DND-41 (cell line): Measurements from ENCODE around the gene PPIL6.

Experiments
- ATAC-seq: fragments of 200-7000 bp; cut with Tn5 transposase; 3 replicates; pipeline ENCODE4 v1.9.1; 2021; ENCODE audit warnings: low read depth; ENCODE audit not compliant: insufficient read depth
- DNase-seq: peaks from one replicate; pipeline ENCODE4 v3.0.0-alpha.2; 2020
- H2AFZ ChIP-seq: 2 replicates; pipeline ENCODE4 v1.6.0; 2012; ENCODE audit warnings: low read depth, low read length
- H3K27ac ChIP-seq: 2 replicates; pipeline ENCODE4 v1.5.1; 2012; ENCODE audit warnings: low read length, inconsistent platforms
- H3K27me3 ChIP-seq: fragments of 200-600 bp; sonication (generic); 2 replicates; pipeline ENCODE4 v1.6.0; 2012; ENCODE audit warnings: low read length, mild to moderate bottlenecking, inconsistent platforms; ENCODE audit not compliant: insufficient read depth, poor library complexity
- H3K36me3 ChIP-seq: 2 replicates; pipeline ENCODE4 v1.5.1; 2012; ENCODE audit warnings: low read length, inconsistent platforms; ENCODE audit not compliant: insufficient read depth
- H3K4me1 ChIP-seq: 2 replicates; pipeline ENCODE4 v1.5.1; 2012; ENCODE audit warnings: mild to moderate bottlenecking, low read length; ENCODE audit not compliant: insufficient read depth
- H3K4me2 ChIP-seq: 2 replicates; pipeline ENCODE4 v1.6.0; 2012; ENCODE audit warnings: mild to moderate bottlenecking, moderate library complexity, low read length, inconsistent platforms; ENCODE audit not compliant: insufficient read depth
- H3K4me3 ChIP-seq, 2 experiments: fragments of 200-600 bp in 1 of 2; shearing (Covaris generic) in 1 of 2; 2 replicates each; pipeline ENCODE4 v1.5.1; 2012 to 2016; ENCODE audit warnings: inconsistent platforms in 2 of 2, low read length in 2 of 2, mild to moderate bottlenecking in 2 of 2, low read depth in 1 of 2, moderate library complexity in 1 of 2
- H3K79me2 ChIP-seq: 2 replicates; pipeline ENCODE4 v1.6.0; 2012; ENCODE audit warnings: low read length, inconsistent platforms; ENCODE audit not compliant: insufficient read depth
- H3K9ac ChIP-seq: 2 replicates; pipeline ENCODE4 v1.6.0; 2012; ENCODE audit warnings: low read depth, mild to moderate bottlenecking, inconsistent platforms, low read length, moderate library complexity
- H3K9me3 ChIP-seq: 2 replicates; pipeline ENCODE4 v1.5.1; 2012; ENCODE audit warnings: low read length, moderate library complexity, mild to moderate bottlenecking, inconsistent platforms; ENCODE audit not compliant: insufficient read depth, severe bottlenecking
- H4K20me1 ChIP-seq: 2 replicates; pipeline ENCODE4 v1.6.0; 2012; ENCODE audit warnings: low read length; ENCODE audit not compliant: insufficient read depth
- EZH2 ChIP-seq: IDR thresholded peaks from 3 replicates; pipeline ENCODE4 v1.6.1; 2012; ENCODE audit warnings: borderline replicate concordance, low read depth, mild to moderate bottlenecking, moderate library complexity, low read length, inconsistent platforms; ENCODE audit not compliant: severe bottlenecking
- TF ChIP-seq, protein P1 (sequence below): IDR thresholded peaks from 2 replicates; pipeline ENCODE4 v1.5.1; 2012; ENCODE audit warnings: borderline replicate concordance, low read length, moderate library complexity, mild to moderate bottlenecking; ENCODE audit not compliant: poor library complexity, severe bottlenecking; ENCODE audit errors: extremely low read depth

Gene PPIL6

DNA sequence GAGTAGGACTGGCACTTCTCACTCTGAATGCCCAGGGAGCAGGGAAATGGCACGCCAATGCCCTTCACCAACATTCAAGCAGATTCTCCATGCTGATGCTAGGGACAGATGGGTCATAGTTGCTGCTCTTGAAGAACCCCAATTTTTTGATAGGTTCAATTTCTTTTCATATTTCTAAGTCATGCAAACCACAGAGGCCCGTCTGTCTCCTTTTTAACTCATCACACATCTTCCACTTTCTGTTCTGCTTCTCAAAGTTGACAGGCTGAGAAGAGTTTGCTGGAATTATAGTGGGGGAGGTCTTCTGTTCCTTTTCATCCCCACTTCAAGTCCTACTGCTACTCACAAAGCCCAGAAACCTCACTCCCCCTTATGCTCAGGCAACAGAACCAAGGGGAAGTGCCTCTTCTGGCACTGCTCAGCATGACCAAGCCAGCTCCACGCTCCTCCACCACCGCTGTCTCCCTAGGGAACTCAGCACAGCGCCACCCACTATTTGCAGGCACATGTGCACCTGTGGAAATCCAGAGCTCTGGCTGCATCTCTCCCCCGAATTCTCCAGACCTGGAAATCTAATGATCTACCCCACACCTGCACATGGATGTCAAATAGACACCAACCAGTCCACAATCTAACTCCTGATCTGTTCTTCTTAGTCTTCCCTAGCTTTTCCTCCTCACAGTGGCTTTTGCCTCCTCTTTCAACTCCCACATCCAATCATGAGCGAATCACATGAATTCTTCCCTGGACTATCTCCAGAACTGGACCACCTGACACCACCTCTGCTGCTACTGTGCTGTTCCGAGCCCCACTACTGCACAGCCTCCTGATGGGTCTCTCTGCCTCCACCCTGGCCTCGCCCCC is 31.9 kb upstream of the PPIL6 start:
- Histone ChIP-seq H3K27ac (no peak overlapping the region; the same call in 1 of the 2 replicates), H2AFZ (no peak overlapping the region), H3K36me3 (peaks cover 98% of the 10 kb centered on the region), H3K9me3 (no peaks in the 10 kb centered on the region), H3K4me1 (peaks cover 12% of the 10 kb centered on the region), H3K79me2 (peaks cover 47% of the 10 kb centered on the region), H3K9ac (no peak overlapping the region), H3K4me3 (no peak overlapping the region), H3K27me3 (no peaks in the 10 kb centered on the region), H3K4me2 (no peak overlapping the region), H4K20me1 (peaks cover 47% of the 10 kb centered on the region)
- ATAC-seq (no peak), DNase-seq (no peak)
- TF ChIP-seq, protein P1, sequence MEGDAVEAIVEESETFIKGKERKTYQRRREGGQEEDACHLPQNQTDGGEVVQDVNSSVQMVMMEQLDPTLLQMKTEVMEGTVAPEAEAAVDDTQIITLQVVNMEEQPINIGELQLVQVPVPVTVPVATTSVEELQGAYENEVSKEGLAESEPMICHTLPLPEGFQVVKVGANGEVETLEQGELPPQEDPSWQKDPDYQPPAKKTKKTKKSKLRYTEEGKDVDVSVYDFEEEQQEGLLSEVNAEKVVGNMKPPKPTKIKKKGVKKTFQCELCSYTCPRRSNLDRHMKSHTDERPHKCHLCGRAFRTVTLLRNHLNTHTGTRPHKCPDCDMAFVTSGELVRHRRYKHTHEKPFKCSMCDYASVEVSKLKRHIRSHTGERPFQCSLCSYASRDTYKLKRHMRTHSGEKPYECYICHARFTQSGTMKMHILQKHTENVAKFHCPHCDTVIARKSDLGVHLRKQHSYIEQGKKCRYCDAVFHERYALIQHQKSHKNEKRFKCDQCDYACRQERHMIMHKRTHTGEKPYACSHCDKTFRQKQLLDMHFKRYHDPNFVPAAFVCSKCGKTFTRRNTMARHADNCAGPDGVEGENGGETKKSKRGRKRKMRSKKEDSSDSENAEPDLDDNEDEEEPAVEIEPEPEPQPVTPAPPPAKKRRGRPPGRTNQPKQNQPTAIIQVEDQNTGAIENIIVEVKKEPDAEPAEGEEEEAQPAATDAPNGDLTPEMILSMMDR: no peak
- TF ChIP-seq EZH2: no peak

DNA sequence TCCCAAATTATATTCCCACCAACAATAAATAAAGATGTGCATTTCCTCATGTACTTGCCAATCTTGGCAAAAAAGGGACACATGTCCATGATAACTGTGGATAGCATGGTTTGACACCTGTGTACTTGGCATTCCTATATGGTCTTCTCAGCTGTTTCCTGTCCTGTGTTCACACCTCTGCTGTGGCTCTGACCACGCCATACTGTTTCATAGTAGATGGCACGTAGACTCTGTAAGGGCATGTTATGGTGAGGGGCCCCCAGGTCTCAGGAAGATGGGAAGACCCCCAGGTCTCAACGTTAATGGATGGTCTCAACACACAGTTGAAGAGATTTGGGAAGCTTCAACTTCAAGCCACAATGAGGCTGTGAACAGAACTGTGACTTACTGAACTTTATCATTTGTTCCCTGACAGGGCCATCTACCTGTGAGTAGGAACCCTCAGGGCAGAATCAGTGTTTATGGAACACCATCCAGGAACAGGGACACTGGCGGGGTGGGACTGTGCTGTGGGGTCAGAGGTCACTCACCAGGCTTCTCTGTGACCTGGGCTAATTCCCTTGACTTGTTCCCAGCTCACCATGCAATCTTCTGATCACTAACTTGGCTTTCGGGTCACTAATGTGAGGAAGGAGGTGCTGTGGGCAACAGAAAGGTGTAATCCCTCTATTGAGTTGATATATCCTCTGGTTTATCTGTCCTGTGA is 30.8 kb upstream of the PPIL6 start:
- ATAC-seq (no peak), DNase-seq (no peak)
- Histone ChIP-seq H3K4me2 (no peak overlapping the region), H3K9ac (no peak overlapping the region), H3K9me3 (no peaks in the 10 kb centered on the region), H3K27me3 (no peaks in the 10 kb centered on the region), H3K4me1 (peaks cover 1% of the 10 kb centered on the region), H3K4me3 (no peak overlapping the region), H3K79me2 (peaks cover 36% of the 10 kb centered on the region), H3K36me3 (peaks cover 98% of the 10 kb centered on the region), H4K20me1 (peaks cover 37% of the 10 kb centered on the region), H2AFZ (no peak overlapping the region), H3K27ac (no peak overlapping the region)
- TF ChIP-seq EZH2: no peak
- TF ChIP-seq, protein P1: no peak

DNA sequence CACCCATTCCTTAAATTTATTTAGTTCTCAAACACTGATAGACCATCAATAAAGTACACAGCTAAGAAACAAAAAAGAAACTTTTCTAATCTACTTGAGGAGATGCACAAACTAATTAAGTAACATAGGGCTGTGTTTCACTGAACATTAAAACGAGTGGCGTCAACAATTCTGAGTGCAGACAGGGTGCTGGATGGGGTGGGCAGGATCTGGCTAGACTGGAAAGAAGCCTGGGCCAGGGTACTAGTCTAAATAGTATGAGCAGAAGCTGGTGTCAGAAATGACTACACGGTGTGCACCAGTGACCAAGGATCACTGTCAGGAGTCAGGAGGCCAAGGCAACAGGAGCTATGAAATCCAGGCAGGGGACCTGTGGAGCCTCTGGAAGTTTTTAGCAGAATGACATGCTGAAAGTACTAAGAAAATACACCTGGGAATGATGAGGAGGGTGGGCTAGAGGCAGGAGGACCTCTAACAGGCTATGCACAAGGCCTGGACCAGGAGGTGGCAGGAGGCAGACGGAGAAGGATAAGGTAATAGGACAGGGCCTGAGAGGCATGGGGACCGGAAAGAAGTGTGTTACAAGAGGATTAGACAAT is 29.3 kb upstream of the PPIL6 start:
- Histone ChIP-seq H3K4me3 (no peak overlapping the region), H3K9me3 (no peaks in the 10 kb centered on the region), H3K36me3 (peaks cover 98% of the 10 kb centered on the region), H3K9ac (no peak overlapping the region), H3K27ac (no peak overlapping the region), H4K20me1 (peaks cover 35% of the 10 kb centered on the region), H3K4me2 (no peak overlapping the region), H3K79me2 (peaks cover 29% of the 10 kb centered on the region; the same call in 1 of the 2 replicates), H3K4me1 (no peaks in the 10 kb centered on the region), H3K27me3 (no peaks in the 10 kb centered on the region), H2AFZ (no peak overlapping the region)
- TF ChIP-seq EZH2: no peak
- TF ChIP-seq, protein P1: no peak
- no peak for DNase-seq
- ATAC-seq: no peak
